Fibroblast of lung (primary cell): Measurements from ENCODE around the gene GAD1.

Source experiments
- EZH2 ChIP-seq: IDR thresholded peaks from 2 replicates; pipeline ENCODE4 v1.5.1; 2012; ENCODE audit warnings: low read length, control low read depth, mild to moderate bottlenecking; ENCODE audit errors: missing control alignments
- TF ChIP-seq, protein P1 (sequence below), 2 donors: IDR thresholded peaks in 1 of 2; conservative IDR thresholded peaks in 1 of 2; 1 replicate in 1 of 2; 2 replicates in 1 of 2; pipeline ENCODE4 v1.5.1; 2011 to 2012; ENCODE audit warnings: low read length in 2 of 2, control low read depth in 1 of 2, inconsistent platforms in 1 of 2, low read depth in 1 of 2, mild to moderate bottlenecking in 1 of 2

DNA sequence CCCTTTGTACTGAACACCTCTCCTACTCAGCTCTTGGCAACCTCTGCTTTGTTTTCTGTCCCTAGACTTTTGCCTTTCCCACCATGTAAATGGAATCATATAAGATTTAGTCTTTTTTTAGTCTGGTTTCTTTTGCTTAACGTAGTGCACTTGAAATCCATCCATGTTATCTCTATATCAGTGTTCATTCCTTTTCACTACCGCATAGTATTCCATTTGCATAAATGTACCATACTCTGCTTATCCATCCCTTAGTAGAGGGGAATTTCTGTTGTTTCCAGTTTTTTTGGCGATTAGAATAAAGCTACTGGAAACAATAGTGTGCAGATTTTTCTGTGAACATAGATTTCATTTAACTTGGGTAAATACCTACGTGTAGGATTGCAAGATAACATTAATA lies 46.4 kb downstream of the GAD1 start:
- TF ChIP-seq, protein P1, sequence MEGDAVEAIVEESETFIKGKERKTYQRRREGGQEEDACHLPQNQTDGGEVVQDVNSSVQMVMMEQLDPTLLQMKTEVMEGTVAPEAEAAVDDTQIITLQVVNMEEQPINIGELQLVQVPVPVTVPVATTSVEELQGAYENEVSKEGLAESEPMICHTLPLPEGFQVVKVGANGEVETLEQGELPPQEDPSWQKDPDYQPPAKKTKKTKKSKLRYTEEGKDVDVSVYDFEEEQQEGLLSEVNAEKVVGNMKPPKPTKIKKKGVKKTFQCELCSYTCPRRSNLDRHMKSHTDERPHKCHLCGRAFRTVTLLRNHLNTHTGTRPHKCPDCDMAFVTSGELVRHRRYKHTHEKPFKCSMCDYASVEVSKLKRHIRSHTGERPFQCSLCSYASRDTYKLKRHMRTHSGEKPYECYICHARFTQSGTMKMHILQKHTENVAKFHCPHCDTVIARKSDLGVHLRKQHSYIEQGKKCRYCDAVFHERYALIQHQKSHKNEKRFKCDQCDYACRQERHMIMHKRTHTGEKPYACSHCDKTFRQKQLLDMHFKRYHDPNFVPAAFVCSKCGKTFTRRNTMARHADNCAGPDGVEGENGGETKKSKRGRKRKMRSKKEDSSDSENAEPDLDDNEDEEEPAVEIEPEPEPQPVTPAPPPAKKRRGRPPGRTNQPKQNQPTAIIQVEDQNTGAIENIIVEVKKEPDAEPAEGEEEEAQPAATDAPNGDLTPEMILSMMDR (conservative IDR thresholded peaks at IDR 0.05 in 1 of 2, IDR thresholded peaks at IDR 0.05 in 1 of 2; ENCODE audit: low read depth in 1 of 2, low read length in 2 of 2) = no peak
- no peak for TF ChIP-seq EZH2
